Astrocyte (in vitro differentiated cells and primary cell): ENCODE results near the gene IQGAP1.

Source experiments
- EZH2 ChIP-seq: IDR thresholded peaks from 2 replicates; pipeline ENCODE4 v1.6.1; 2012; ENCODE audit warnings: mild to moderate bottlenecking, low read length, inconsistent platforms; ENCODE audit not compliant: insufficient read depth
- TF ChIP-seq, protein P1 (sequence below): IDR thresholded peaks from 2 replicates; pipeline ENCODE4 v1.5.1; 2011; ENCODE audit warnings: low read depth, mild to moderate bottlenecking, inconsistent platforms, low read length, moderate library complexity; ENCODE audit not compliant: insufficient read depth

DNA sequence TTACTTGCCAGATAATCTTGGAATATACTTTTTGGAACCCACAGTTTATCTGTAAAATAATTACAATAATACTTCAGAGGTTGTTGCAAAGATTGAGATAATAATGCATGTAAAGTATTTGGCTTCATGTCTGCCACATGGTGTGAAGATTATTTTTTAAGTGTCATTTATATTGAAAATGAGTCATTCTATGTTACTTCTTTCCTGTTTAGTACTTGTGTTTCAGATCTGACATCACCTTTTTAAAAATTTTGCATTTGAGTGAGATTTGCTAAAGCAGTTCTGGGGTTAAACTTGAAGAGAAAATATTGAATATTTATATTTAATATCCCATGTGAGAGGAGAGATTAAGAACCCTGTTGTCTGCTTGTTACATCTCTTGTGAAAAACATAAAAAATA lies 31.2 kb downstream of the IQGAP1 start:
- TF ChIP-seq EZH2 = no peak
- TF ChIP-seq, protein P1, sequence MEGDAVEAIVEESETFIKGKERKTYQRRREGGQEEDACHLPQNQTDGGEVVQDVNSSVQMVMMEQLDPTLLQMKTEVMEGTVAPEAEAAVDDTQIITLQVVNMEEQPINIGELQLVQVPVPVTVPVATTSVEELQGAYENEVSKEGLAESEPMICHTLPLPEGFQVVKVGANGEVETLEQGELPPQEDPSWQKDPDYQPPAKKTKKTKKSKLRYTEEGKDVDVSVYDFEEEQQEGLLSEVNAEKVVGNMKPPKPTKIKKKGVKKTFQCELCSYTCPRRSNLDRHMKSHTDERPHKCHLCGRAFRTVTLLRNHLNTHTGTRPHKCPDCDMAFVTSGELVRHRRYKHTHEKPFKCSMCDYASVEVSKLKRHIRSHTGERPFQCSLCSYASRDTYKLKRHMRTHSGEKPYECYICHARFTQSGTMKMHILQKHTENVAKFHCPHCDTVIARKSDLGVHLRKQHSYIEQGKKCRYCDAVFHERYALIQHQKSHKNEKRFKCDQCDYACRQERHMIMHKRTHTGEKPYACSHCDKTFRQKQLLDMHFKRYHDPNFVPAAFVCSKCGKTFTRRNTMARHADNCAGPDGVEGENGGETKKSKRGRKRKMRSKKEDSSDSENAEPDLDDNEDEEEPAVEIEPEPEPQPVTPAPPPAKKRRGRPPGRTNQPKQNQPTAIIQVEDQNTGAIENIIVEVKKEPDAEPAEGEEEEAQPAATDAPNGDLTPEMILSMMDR = no peak
